22Rv1 (cell line): Measurements from ENCODE around the gene GTPBP2.

Source experiments
- ZFX ChIP-seq: fragments of 450-650 bp; IDR thresholded peaks from 2 replicates; pipeline ENCODE4 v1.6.1; 2017; ENCODE audit warnings: antibody characterized with exemption, borderline replicate concordance
- TF ChIP-seq, protein P1 (sequence below): fragments of 450-650 bp; IDR thresholded peaks from 2 replicates; pipeline ENCODE4 v1.5.1; 2017; ENCODE audit warnings: mild to moderate bottlenecking

DNA sequence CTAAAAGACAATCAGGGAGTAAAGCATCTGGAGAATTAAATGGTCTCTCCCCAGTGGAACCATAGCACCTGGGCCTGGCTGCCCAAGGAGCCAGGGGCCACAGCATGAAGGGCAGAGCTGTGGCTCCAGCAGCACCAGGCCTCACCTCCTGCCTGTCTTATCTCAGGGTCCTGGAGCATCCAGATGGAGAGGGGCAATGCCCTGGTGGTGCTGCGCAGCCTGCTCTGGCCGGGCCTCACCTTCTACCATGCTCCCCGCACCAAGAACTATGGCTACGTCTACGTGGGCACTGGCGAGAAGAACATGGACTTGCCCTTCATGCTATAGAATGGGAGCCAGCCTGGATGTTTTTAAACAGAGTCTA, 41.5 kb upstream of the GTPBP2 start:
- TF ChIP-seq, protein P1, sequence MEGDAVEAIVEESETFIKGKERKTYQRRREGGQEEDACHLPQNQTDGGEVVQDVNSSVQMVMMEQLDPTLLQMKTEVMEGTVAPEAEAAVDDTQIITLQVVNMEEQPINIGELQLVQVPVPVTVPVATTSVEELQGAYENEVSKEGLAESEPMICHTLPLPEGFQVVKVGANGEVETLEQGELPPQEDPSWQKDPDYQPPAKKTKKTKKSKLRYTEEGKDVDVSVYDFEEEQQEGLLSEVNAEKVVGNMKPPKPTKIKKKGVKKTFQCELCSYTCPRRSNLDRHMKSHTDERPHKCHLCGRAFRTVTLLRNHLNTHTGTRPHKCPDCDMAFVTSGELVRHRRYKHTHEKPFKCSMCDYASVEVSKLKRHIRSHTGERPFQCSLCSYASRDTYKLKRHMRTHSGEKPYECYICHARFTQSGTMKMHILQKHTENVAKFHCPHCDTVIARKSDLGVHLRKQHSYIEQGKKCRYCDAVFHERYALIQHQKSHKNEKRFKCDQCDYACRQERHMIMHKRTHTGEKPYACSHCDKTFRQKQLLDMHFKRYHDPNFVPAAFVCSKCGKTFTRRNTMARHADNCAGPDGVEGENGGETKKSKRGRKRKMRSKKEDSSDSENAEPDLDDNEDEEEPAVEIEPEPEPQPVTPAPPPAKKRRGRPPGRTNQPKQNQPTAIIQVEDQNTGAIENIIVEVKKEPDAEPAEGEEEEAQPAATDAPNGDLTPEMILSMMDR, result no peak
- TF ChIP-seq ZFX, result no peak
